GM18502 (cell line): Measurements from ENCODE around the gene RIN1.

Source experiments
- ATAC-seq: cut with Tn5 transposase; IDR thresholded peaks from one replicate; pipeline ENCODE4 v1.9.1; 2021; ENCODE audit warnings: mild to moderate bottlenecking; ENCODE audit not compliant: unreplicated experiment, poor library complexity

Gene RIN1

GRCh38 chr11:66337103-66337899 is 1.1 kb upstream of the RIN1 start:
- no peak for ATAC-seq

GRCh38 chr11:66335531-66336233 is 552 bp downstream of the RIN1 start:
- ATAC-seq: no peak

DNA sequence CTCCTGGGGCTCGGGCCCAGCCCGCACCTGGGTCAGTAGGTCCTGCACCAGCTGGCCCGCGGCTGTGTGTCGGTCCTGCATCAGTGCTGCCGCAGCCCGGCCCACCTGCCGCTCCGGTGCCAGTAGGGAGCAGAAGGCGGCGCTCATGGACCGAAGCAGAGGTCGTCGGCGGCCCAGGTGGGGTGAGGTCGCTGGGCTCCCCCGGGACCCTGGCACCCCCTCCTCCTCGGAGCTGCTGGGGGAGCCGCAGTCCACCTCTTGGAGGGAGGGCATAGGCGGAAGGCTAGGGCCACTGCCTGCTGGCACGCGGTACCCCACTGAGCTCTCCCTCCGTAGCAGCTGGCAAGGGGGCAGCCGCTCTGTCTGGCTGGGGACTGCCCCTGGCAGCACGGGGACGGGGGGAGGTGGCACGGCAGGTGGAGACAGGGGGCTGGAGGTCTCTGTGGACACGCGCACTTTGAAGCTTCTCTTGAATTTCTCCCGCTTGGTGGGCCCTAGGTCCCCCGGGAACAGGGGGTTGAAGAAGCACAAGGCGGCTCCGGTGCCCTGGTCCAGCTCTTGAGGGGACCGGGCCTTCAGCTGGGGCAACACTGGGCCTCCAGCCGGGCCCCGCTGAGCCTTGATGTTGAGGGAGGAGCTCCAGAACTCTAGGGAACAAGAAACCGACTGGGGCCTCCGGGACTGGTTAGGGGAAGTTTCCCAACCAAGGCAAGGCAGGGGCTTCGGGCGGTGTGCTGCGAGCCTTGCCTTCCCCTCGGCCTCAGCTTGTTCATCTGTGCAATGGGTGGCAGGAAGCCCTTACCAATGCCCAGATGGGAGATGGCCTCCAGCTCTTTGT is 1.4 kb downstream of the RIN1 start:
- ATAC-seq: no peak

- ATAC-seq: no peak
These were observed 2.2 kb downstream of the RIN1 start for GRCh38 chr11:66333896-66334604.

- no peak for ATAC-seq
These were observed 2.9 kb downstream of the RIN1 start for GRCh38 chr11:66333220-66333877.

- no peak for ATAC-seq
These were observed 3.6 kb downstream of the RIN1 start for GRCh38 chr11:66332371-66333219.

DNA sequence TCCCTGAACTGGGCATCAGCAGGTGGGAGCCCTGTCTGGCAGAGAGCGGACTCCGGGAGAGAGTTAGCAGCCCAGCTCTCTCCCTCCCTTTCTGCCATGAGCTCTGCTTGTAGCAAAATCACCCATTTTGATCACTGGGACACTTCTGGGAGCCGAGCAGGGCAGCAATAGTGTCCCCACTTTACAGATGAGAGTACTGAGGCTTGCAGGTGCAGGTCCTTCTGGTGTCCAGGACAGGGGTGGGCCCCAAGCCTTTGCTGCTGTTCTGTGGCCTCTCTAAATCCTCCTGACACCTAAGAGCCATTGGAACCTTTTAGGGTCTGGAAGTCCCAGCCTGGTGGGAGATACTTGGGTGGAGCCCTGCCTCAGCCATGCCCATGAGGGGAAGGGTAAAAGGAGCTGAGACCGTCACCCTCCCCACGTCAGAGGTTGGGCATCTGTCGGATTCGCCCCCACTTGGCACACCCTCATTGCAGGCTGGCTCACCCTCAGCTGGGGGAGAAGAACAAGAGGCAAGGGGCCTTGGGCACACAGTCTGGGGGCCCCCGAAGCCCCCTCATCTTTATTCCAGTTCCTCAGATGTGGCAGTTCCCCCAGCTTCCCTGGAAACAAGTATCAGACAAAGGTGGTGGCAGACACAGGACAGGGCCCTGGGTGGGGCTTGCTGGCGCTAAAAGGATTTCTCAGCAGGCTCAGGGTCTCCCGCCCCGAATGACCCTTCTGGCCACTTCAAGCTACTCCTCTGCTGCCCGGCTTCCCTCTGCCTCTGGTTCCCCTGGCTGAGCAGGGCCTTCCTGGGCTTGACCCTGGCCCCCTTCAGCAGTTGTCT is 4.5 kb downstream of the RIN1 start:
- ATAC-seq: no peak

DNA sequence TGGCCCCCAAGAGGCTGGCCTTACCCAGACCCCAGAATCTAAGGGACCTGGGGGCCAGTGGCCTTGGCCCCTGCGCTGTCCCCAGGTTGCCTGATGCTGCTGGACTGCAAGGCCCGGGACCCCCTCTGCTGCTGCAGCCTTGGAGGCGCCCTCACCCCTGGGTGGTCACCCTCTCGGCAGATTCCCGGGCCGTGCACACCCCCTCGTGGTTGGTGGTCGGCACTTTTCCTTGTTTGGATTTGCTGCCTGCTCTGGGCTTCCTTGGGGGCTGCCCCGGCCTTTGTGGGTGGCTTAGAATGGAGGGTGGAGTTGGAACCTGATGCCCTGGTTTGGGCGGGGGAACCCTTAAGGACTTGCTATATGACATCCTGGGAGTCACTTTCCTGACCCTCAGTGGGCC is 5.3 kb downstream of the RIN1 start:
- ATAC-seq: no peak

DNA sequence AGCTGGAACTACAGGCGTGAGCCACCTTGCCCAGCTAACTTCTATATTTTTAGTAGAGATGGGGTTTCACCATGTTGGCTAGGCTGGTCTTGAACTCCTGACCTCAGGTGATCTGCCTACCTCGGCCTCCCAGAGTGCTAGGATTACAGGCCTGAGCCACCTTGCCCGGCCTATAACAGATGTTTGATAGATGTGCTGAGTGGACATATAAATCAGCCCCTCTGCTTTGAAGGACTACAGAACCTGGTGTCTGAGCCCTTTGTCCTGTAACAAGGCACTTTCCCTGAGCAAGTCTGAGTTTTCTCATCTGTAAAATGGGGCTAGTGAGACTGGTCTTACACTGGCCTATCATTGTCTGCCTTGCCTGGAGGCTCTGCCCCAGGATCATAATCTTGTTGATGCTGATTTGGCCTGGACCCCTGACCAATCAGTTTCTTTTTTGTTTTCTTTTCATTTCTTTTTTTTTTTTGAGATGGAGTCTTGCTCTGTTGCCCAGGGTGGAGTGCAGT is 7.0 kb downstream of the RIN1 start:
- no peak for ATAC-seq

DNA sequence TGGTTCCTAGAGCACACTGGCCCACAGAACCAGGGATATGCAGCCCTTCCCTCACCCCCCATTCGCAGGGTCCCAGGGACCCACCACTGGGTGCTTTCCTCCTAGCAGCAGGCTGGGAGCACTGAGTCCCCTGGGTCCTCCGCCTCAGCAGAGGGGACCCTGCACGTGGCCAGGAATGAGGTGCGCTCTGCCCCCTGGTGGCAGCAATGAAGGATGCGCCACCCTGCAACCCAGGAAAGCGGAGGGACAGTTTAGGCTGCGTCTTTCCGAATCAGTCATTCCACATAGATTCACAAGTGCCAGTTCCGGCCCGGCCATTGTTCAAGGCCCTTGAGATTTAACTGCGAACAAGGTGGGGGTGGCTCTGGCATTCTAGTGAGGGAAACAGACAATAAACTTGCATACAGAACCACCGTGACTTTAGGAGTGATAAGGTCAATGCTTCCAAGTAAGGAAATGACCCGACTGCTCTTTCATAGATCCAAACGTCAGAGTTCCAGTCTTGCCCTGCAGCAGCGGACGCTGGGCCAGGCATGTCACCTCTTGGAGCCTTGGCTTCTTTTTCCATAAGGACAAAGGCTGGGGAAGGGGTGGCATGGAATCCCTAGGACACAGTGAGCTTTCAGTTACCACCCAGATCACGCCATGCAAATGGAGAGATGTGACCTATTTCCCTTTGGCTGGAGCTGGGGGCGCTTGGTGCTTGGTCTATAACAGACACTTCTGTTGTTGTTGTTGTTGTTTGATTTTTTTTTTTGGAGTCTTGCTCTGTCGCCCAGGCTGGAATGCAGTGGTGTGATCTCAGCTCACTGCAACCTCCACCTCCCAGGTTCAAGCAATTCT is 7.7 kb downstream of the RIN1 start:
- peak; percentile 63 for ATAC-seq

GRCh38 chr11:66328031-66328301 is 8.3 kb downstream of the RIN1 start:
- ATAC-seq: no peak

GRCh38 chr11:66327171-66328030 is 8.8 kb downstream of the RIN1 start:
- ATAC-seq: no peak

GRCh38 chr11:66326261-66327111 is 9.7 kb downstream of the RIN1 start:
- no peak for ATAC-seq

DNA sequence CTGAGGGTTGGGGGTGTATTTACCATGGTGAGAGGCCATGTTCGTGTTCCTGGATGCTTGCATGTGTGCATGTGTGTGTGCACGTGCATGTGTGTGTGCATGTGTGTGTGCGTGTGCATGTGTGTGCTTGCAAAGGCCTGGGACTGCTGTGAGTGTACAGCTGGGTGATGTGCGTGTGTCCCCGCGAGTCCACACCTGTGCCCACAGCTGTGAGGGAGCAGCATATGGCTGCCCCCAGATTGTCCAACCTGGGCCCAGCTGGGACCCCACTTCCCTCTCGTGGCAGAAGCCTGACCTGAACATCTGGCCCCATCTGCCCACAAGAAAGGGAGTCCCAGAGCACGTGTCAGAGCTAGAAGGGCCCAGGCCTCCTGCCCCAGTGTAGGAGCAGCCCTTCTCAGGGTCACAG is 11.0 kb downstream of the RIN1 start:
- no peak for ATAC-seq

DNA sequence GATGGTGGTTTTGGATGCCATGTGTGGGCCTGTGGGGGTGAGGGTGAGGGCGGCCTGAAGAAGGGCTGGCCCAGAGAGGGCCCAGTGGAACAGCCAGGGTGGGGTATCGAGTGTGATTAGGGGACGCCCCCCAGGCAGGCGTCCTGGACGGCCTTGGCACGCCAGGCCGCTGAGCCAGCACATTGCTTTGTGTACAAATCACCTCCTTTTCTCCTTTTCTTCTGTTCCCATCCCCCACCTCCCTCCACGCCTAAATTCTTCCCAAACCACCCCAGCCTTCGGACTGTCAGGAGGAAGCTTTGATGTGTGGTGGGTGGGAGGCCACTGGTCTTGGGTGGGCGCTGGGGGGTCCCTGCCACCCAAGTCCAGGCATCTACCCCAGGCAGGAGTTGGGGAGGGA is 11.6 kb downstream of the RIN1 start:
- no peak for ATAC-seq
